ENCODE data around the gene CHKA.

Gene CHKA

GRCh38 chr11:68106165-68106940 is 14.8 kb downstream of the CHKA start:
- peak; percentile 41 for TF ChIP-seq NFIC (IDR thresholded peaks at IDR 0.05)
- TF ChIP-seq TEAD4 (IDR thresholded peaks at IDR 0.05): peak; percentile 20; the same call in 1 of the 2 replicates
- TF ChIP-seq TCF12 (IDR thresholded peaks at IDR 0.05; ENCODE audit: low read depth): peak; percentile 42; the same call in 1 of the 2 replicates
- TF ChIP-seq, protein P1, sequence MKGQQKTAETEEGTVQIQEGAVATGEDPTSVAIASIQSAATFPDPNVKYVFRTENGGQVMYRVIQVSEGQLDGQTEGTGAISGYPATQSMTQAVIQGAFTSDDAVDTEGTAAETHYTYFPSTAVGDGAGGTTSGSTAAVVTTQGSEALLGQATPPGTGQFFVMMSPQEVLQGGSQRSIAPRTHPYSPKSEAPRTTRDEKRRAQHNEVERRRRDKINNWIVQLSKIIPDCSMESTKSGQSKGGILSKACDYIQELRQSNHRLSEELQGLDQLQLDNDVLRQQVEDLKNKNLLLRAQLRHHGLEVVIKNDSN (IDR thresholded peaks at IDR 0.05): no peak

GRCh38 chr11:68099474-68100405 is 21.4 kb downstream of the CHKA start:
- no peak for TF ChIP-seq EGR1 (IDR thresholded peaks at IDR 0.05)
- TF ChIP-seq CEBPB (IDR thresholded peaks at IDR 0.05): 0 out of 2 replicates have a peak, but pooled peaks have one; percentile 20
- TF ChIP-seq FOXM1 (IDR thresholded peaks at IDR 0.05; ENCODE audit: borderline replicate concordance, low read depth): no peak
- TF ChIP-seq, protein P2, sequence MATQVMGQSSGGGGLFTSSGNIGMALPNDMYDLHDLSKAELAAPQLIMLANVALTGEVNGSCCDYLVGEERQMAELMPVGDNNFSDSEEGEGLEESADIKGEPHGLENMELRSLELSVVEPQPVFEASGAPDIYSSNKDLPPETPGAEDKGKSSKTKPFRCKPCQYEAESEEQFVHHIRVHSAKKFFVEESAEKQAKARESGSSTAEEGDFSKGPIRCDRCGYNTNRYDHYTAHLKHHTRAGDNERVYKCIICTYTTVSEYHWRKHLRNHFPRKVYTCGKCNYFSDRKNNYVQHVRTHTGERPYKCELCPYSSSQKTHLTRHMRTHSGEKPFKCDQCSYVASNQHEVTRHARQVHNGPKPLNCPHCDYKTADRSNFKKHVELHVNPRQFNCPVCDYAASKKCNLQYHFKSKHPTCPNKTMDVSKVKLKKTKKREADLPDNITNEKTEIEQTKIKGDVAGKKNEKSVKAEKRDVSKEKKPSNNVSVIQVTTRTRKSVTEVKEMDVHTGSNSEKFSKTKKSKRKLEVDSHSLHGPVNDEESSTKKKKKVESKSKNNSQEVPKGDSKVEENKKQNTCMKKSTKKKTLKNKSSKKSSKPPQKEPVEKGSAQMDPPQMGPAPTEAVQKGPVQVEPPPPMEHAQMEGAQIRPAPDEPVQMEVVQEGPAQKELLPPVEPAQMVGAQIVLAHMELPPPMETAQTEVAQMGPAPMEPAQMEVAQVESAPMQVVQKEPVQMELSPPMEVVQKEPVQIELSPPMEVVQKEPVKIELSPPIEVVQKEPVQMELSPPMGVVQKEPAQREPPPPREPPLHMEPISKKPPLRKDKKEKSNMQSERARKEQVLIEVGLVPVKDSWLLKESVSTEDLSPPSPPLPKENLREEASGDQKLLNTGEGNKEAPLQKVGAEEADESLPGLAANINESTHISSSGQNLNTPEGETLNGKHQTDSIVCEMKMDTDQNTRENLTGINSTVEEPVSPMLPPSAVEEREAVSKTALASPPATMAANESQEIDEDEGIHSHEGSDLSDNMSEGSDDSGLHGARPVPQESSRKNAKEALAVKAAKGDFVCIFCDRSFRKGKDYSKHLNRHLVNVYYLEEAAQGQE (IDR thresholded peaks at IDR 0.05; ENCODE audit: low read depth): no peak
- TF ChIP-seq NFIC (IDR thresholded peaks at IDR 0.05): peak; percentile 24; the same call in 1 of the 2 replicates
- TF ChIP-seq YY1 (IDR thresholded peaks at IDR 0.05; ENCODE audit: low read depth): no peak
- TF ChIP-seq TEAD4 (IDR thresholded peaks at IDR 0.05): no peak
- TF ChIP-seq TAF1 (IDR thresholded peaks at IDR 0.05; ENCODE audit: low read depth): no peak

GRCh38 chr11:68099057-68099456 is 22.1 kb downstream of the CHKA start:
- TF ChIP-seq, protein P3, sequence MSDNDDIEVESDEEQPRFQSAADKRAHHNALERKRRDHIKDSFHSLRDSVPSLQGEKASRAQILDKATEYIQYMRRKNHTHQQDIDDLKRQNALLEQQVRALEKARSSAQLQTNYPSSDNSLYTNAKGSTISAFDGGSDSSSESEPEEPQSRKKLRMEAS (IDR thresholded peaks at IDR 0.05): no peak
- TF ChIP-seq CREB1 (IDR thresholded peaks at IDR 0.05; ENCODE audit: low read depth) (no peak), TEAD4 (IDR thresholded peaks at IDR 0.05) (no peak), YY1 (IDR thresholded peaks at IDR 0.05; ENCODE audit: low read depth) (no peak), TAF1 (IDR thresholded peaks at IDR 0.05; ENCODE audit: low read depth) (no peak), TCF12 (IDR thresholded peaks at IDR 0.05; ENCODE audit: low read depth) (no peak), EGR1 (IDR thresholded peaks at IDR 0.05) (no peak), NFIC (IDR thresholded peaks at IDR 0.05) (no peak), ZBTB7A (IDR thresholded peaks at IDR 0.05; ENCODE audit: low read depth) (no peak), CEBPB (IDR thresholded peaks at IDR 0.05) (no peak), EP300 (IDR thresholded peaks at IDR 0.05; ENCODE audit: borderline replicate concordance) (no peak), RAD21 (IDR thresholded peaks at IDR 0.05; ENCODE audit: low read depth) (no peak), FOXM1 (IDR thresholded peaks at IDR 0.05; ENCODE audit: borderline replicate concordance, low read depth) (no peak)
- TF ChIP-seq, protein P2 (IDR thresholded peaks at IDR 0.05; ENCODE audit: low read depth): no peak
- TF ChIP-seq, protein P1 (IDR thresholded peaks at IDR 0.05): no peak

GRCh38 chr11:68096962-68097361 is 24.2 kb downstream of the CHKA start:
- TF ChIP-seq, protein P3 (IDR thresholded peaks at IDR 0.05): no peak
- no peak for TF ChIP-seq ZBTB7A (IDR thresholded peaks at IDR 0.05; ENCODE audit: low read depth)
- no peak for TF ChIP-seq FOXM1 (IDR thresholded peaks at IDR 0.05; ENCODE audit: borderline replicate concordance, low read depth)
- TF ChIP-seq EP300 (IDR thresholded peaks at IDR 0.05; ENCODE audit: borderline replicate concordance): no peak
- no peak for TF ChIP-seq CREB1 (IDR thresholded peaks at IDR 0.05; ENCODE audit: low read depth)
- TF ChIP-seq TCF12 (IDR thresholded peaks at IDR 0.05; ENCODE audit: low read depth): no peak
- TF ChIP-seq YY1 (IDR thresholded peaks at IDR 0.05; ENCODE audit: low read depth): no peak
- no peak for TF ChIP-seq EGR1 (IDR thresholded peaks at IDR 0.05)
- TF ChIP-seq RAD21 (IDR thresholded peaks at IDR 0.05; ENCODE audit: low read depth): no peak
- TF ChIP-seq TAF1 (IDR thresholded peaks at IDR 0.05; ENCODE audit: low read depth): no peak
- TF ChIP-seq, protein P1 (IDR thresholded peaks at IDR 0.05): no peak
